ENCODE data around the gene RAB36. TPM values are rescaled to one million over a fixed set of nuclear protein-coding genes. Genes with fewer than 3 reads are reported as not detected.

Gene RAB36
- total RNA-seq, 2 experiments from 2014 or later: 0.27 to 0.31 TPM

DNA sequence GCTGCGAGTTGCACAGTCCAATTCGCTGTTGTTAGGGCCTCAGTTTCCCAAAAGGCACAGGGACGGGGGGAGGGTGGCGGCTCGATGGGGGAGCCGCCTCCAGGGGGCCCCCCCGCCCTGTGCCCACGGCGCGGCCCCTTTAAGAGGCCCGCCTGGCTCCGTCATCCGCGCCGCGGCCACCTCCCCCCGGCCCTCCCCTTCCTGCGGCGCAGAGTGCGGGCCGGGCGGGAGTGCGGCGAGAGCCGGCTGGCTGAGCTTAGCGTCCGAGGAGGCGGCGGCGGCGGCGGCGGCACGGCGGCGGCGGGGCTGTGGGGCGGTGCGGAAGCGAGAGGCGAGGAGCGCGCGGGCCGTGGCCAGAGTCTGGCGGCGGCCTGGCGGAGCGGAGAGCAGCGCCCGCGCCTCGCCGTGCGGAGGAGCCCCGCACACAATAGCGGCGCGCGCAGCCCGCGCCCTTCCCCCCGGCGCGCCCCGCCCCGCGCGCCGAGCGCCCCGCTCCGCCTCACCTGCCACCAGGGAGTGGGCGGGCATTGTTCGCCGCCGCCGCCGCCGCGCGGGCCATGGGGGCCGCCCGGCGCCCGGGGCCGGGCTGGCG lies 35.1 kb downstream of the RAB36 start, which contains the start of gene BCR:
Gene BCR (plus strand): TSS at position 209 of the 592 bp plus-strand sequence. CDS start 452 bp downstream, outside the sequence.
- Mint-ChIP-seq H3K4me3 (peak within 1 kb of the TSS; percentile 81), H3K36me3 (ENCODE audit: low read depth) (peaks cover 30% of the 10 kb centered on the region), H3K27ac (peak within 1 kb of the TSS; percentile 74), H3K27me3 (no peaks in the 10 kb centered on the region), H3K9me3 (peaks cover 15% of the 10 kb centered on the region), H3K4me1 (peaks cover 61% of the 10 kb centered on the region)
- DNase-seq: peak; percentile 59
- POLR2A ChIA-PET: interaction anchor here (0.9 kb wide), 1 partner anchor 98 kb away, joined by 4 read pairs; no protein-coding TSS in a partner anchor
- CTCF ChIA-PET: interaction anchor here (0.8 to 6.7 kb wide), 2 partner anchors 63 to 103 kb away, joined by 3 to 67 read pairs; no protein-coding TSS in a partner anchor

DNA sequence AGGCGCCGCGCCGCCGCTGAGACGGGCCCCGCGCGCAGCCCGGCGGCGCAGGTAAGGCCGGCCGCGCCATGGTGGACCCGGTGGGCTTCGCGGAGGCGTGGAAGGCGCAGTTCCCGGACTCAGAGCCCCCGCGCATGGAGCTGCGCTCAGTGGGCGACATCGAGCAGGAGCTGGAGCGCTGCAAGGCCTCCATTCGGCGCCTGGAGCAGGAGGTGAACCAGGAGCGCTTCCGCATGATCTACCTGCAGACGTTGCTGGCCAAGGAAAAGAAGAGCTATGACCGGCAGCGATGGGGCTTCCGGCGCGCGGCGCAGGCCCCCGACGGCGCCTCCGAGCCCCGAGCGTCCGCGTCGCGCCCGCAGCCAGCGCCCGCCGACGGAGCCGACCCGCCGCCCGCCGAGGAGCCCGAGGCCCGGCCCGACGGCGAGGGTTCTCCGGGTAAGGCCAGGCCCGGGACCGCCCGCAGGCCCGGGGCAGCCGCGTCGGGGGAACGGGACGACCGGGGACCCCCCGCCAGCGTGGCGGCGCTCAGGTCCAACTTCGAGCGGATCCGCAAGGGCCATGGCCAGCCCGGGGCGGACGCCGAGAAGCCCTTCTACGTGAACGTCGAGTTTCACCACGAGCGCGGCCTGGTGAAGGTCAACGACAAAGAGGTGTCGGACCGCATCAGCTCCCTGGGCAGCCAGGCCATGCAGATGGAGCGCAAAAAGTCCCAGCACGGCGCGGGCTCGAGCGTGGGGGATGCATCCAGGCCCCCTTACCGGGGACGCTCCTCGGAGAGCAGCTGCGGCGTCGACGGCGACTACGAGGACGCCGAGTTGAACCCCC lies 35.8 kb downstream of the RAB36 start:
- peaks cover 11% of the 10 kb centered on the region for H3K9me3 Mint-ChIP-seq
- no peaks in the 10 kb centered on the region for H3K27me3 Mint-ChIP-seq
- H3K4me1 Mint-ChIP-seq: peaks cover 60% of the 10 kb centered on the region
- ChIA-PET CTCF (interaction anchor here (1.4 to 6.7 kb wide), 2 partner anchors 102 to 109 kb away, joined by 3 to 67 read pairs; no protein-coding TSS in a partner anchor), POLR2A (interaction anchor here (0.9 kb wide), 1 partner anchor 98 kb away, joined by 4 read pairs; no protein-coding TSS in a partner anchor)
- H3K27ac Mint-ChIP-seq: peak overlapping the region; percentile 41
- peaks cover 30% of the 10 kb centered on the region for H3K36me3 Mint-ChIP-seq (ENCODE audit: low read depth)
- peak; percentile 31 for DNase-seq
- H3K4me3 Mint-ChIP-seq: peak overlapping the region; percentile 81

DNA sequence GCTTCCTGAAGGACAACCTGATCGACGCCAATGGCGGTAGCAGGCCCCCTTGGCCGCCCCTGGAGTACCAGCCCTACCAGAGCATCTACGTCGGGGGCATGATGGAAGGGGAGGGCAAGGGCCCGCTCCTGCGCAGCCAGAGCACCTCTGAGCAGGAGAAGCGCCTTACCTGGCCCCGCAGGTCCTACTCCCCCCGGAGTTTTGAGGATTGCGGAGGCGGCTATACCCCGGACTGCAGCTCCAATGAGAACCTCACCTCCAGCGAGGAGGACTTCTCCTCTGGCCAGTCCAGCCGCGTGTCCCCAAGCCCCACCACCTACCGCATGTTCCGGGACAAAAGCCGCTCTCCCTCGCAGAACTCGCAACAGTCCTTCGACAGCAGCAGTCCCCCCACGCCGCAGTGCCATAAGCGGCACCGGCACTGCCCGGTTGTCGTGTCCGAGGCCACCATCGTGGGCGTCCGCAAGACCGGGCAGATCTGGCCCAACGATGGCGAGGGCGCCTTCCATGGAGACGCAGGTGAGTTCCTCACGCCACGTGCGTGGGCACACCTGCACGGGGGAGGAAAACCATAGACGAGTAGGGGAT lies 36.5 kb downstream of the RAB36 start:
- DNase-seq: no peak
- Mint-ChIP-seq H3K9me3 (peaks cover 4% of the 10 kb centered on the region), H3K27ac (peak overlapping the region; percentile 65), H3K4me3 (peak overlapping the region; percentile 81), H3K27me3 (no peaks in the 10 kb centered on the region), H3K36me3 (ENCODE audit: low read depth) (peaks cover 36% of the 10 kb centered on the region), H3K4me1 (peaks cover 59% of the 10 kb centered on the region)
- ChIA-PET POLR2A (no interaction called here), CTCF (interaction anchor here (0.6 to 6.7 kb wide), 3 partner anchors 52 to 109 kb away, joined by 3 to 67 read pairs (median 3); no protein-coding TSS in a partner anchor)

DNA sequence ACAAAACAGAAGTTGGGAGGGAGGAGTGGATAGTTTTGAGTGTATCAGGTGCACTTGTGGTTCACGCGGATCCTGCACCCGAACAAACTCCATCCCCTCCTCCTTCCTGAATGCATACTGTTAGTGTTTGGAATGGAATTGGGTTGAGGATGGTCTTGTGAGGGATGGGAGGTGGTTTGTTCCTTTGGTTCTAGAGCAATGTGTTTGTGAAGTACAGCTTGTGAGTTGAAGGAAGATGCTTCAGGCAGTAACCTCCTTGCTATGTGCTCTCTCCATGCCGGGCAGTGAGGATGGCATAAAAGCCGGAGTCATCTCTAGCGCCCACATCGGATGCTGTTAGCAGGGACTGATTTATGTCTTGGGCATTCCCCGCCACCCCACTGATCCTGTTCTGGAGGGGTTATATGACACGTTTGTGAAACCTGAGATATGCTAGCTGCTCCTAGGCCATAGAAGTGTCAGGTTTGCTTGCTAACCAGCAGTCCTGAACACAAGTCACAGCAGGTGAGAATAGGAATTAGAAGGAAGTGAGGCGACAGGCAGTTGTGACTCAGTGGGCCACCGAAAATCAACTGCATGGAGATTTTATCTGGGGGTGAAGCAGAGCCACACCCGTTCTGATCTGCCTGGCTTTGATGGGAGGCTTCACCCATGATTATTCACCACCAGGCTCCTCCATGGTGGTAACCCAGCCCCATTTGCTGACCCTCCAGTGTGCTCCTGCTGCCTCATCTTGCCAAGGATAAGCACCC lies 37.2 kb downstream of the RAB36 start:
- H3K4me3 Mint-ChIP-seq: peak overlapping the region; percentile 81
- ChIA-PET POLR2A (no interaction called here), CTCF (interaction anchor here (0.6 to 1.4 kb wide), 2 partner anchors 52 to 108 kb away, joined by 3 read pairs; no protein-coding TSS in a partner anchor)
- peak; percentile 25 for DNase-seq
- peaks cover 55% of the 10 kb centered on the region for H3K4me1 Mint-ChIP-seq
- H3K36me3 Mint-ChIP-seq (ENCODE audit: low read depth): peaks cover 38% of the 10 kb centered on the region
- H3K9me3 Mint-ChIP-seq: no peaks in the 10 kb centered on the region
- H3K27ac Mint-ChIP-seq: peak overlapping the region; percentile 65
- no peaks in the 10 kb centered on the region for H3K27me3 Mint-ChIP-seq

DNA sequence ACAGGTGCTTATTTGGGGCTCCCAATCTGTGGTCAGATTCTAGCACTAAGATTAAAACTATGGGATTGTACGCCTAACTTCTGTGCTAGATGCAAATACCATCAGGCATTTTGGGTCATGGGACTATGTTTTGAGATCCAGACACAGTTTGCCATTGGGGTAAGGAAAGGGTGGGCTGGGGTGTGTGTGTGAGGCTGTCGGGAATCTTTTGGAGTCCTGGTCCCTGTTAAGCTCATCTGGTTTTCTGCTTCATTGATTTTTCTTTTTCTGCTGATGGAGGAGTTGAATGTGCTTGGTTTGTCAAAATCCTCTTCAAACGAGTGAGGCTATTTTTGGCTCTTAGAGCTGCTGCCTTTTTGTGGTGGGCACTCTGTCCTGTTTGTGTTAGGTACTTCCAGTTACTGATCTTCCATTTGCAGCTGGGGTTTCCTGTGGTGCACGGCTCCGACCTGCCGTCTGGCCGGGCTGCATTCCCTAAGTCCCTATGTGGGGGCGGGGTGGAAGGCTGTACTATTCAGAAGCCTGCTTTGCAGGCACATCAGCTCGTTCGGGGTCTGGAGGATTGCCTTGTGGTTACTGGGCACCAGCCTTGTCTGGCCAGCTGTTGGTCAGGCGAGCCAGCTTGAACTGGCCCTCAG lies 37.9 kb downstream of the RAB36 start:
- Mint-ChIP-seq H3K27me3 (no peaks in the 10 kb centered on the region), H3K4me1 (peaks cover 60% of the 10 kb centered on the region), H3K4me3 (peak overlapping the region; percentile 81), H3K27ac (peak overlapping the region; percentile 11), H3K9me3 (no peaks in the 10 kb centered on the region), H3K36me3 (ENCODE audit: low read depth) (peaks cover 38% of the 10 kb centered on the region)
- POLR2A ChIA-PET: no interaction called here
- CTCF ChIA-PET: interaction anchor here (0.6 to 1.7 kb wide), 3 partner anchors 83 to 102 kb away, joined by 3 to 8 read pairs (median 3); no protein-coding TSS in a partner anchor
- DNase-seq: no peak

DNA sequence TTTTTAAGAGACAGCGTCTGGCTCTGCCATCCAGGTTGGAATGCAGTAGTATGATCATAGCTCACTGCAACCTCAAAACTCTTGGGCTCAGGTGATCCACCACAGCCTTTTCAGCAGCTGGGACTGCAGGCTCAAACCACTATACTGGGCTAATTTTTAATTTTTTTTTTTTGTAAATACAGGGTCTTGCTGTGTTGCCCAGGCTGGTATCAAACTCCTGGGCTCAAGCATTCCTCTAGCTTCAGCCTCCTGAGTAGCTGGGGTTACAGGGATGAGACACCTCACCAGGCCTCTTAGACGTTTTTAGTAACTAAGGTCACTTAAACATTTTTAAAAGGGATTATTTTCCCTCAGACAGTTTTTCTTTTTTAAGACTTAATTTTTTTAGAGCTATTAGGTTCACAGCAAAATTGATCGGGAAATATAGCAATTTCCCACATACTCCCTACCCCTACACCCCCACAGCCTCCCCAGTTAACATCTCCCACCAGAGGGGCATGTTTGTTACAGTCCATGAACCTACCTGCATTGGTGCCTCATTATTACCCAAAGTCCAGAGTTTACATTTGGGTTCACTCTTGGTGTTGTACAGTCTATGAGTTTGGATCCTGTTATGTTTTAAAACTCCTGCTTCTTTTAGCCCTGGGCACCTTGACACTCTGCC lies 39.0 kb downstream of the RAB36 start:
- H3K4me3 Mint-ChIP-seq: peak overlapping the region; percentile 81
- peak overlapping the region; percentile 66 for H3K27ac Mint-ChIP-seq

DNA sequence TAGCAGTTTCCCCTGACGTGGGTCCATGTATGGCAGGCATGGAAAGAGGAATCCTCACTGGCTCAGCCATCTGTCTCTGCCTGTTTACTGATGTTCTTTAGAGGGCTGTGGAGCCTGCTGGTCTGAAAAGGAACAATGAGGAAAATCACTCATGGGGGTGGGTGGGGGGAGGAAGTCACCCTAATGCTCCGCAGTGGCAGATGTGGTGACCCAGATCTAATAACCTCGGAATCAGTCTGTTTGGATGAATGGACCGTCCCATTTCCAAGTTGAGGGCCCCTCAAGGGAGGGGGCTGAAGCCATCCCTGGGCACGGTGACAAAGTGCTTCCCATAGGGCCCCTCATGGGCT lies 39.5 kb downstream of the RAB36 start:
- POLR2A ChIA-PET: no interaction called here
- Mint-ChIP-seq H3K27me3 (no peaks in the 10 kb centered on the region), H3K27ac (peak overlapping the region; percentile 66), H3K4me1 (peaks cover 53% of the 10 kb centered on the region), H3K9me3 (no peaks in the 10 kb centered on the region), H3K4me3 (peak overlapping the region; percentile 27), H3K36me3 (ENCODE audit: low read depth) (peaks cover 41% of the 10 kb centered on the region)
- no peak for DNase-seq
- CTCF ChIA-PET: interaction anchor here (0.9 to 2.0 kb wide), 3 partner anchors 12 to 97 kb away, joined by 3 to 8 read pairs (median 6); no protein-coding TSS in a partner anchor

More for the DNA sequence above, 39.0 kb downstream of the RAB36 start:
- H3K9me3 Mint-ChIP-seq: no peaks in the 10 kb centered on the region
- DNase-seq: no peak
- ChIA-PET POLR2A (interaction anchor here (0.6 kb wide), 1 partner anchor 87 kb away, joined by 4 read pairs; no protein-coding TSS in a partner anchor), CTCF (interaction anchor here (0.9 to 1.7 kb wide), 3 partner anchors 13 to 101 kb away, joined by 3 to 8 read pairs (median 3); no protein-coding TSS in a partner anchor)
- H3K36me3 Mint-ChIP-seq (ENCODE audit: low read depth): peaks cover 40% of the 10 kb centered on the region
- no peaks in the 10 kb centered on the region for H3K27me3 Mint-ChIP-seq
- peaks cover 55% of the 10 kb centered on the region for H3K4me1 Mint-ChIP-seq

DNA sequence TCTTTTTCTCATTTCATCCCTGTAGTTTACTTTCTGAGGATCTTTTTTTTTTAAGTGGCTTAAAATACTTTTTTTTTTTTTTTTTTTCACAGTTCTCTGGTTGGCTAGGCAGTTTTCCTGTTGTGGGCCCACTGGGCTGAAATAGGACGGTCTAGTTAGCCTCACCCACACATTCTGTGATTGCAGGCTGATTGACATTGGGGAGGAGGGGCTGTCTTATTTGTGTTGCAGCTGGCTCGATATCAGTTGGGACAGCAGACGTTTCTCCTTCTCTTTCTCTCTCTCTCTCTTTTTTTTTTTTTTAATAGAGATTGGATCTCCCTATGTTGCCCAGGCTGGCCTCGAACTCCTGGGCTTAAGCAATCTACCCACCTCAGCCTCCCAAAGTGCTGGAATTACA lies 41.9 kb downstream of the RAB36 start:
- POLR2A ChIA-PET: interaction anchor here (0.7 kb wide), 1 partner anchor 32 kb away, joined by 3 read pairs; no protein-coding TSS in a partner anchor
- no peak overlapping the region for H3K4me3 Mint-ChIP-seq
- peaks cover 34% of the 10 kb centered on the region for H3K36me3 Mint-ChIP-seq (ENCODE audit: low read depth)
- peaks cover 44% of the 10 kb centered on the region for H3K4me1 Mint-ChIP-seq
- H3K27me3 Mint-ChIP-seq: no peaks in the 10 kb centered on the region
- DNase-seq: no peak
- no peaks in the 10 kb centered on the region for H3K9me3 Mint-ChIP-seq
- CTCF ChIA-PET: interaction anchor here (0.6 to 1.6 kb wide), 3 partner anchors 9 to 64 kb away, joined by 3 to 5 read pairs (median 4); no protein-coding TSS in a partner anchor
- H3K27ac Mint-ChIP-seq: no peak overlapping the region

DNA sequence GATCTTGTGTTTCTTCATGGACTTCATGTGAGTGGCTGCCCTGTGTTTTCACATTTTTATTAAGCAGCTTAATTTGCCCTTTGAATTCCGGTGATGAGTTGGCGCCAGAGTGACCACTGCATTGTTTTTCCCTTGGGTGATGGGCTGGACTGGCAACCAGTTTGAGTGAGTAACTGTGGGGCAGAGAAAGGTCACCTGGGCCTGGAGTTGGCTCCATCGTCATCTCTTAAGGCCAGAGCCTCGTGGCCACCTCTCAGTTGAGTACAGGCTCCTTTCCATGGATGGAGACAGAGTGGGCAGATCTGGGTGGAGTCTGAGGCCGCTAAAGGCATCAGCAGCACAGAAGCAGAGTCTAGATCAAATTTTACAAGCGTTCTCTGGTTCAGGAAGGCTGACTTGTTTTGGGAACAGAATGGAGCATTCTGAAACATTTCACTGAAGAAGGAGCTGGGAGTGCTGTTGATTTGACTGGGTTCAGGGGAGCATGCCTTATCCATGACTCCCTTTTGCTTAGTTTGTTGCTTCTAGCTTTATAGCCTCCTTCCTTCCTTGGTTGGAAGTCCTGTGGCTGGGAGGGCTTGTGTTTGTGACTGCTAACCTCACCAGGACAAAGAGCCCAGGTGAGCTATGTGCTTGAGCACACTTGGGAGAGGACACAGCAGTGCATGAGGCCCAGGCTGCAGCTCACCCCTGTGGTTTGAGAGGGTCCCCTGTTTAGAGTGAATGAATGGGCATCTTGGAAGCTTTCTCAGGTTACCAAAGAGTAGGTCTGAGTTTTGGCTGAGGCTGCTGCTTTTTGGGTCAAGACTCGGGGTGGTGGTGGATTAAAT lies 42.8 kb downstream of the RAB36 start:
- no peak overlapping the region for H3K4me3 Mint-ChIP-seq
- DNase-seq: no peak
- ChIA-PET POLR2A (no interaction called here), CTCF (interaction anchor here (0.6 kb wide), 1 partner anchor 1378 kb away, joined by 4 read pairs; no protein-coding TSS in a partner anchor)
- peaks cover 27% of the 10 kb centered on the region for H3K36me3 Mint-ChIP-seq (ENCODE audit: low read depth)
- H3K9me3 Mint-ChIP-seq: no peaks in the 10 kb centered on the region
- H3K27me3 Mint-ChIP-seq: no peaks in the 10 kb centered on the region
- peaks cover 35% of the 10 kb centered on the region for H3K4me1 Mint-ChIP-seq
- H3K27ac Mint-ChIP-seq: no peak overlapping the region

DNA sequence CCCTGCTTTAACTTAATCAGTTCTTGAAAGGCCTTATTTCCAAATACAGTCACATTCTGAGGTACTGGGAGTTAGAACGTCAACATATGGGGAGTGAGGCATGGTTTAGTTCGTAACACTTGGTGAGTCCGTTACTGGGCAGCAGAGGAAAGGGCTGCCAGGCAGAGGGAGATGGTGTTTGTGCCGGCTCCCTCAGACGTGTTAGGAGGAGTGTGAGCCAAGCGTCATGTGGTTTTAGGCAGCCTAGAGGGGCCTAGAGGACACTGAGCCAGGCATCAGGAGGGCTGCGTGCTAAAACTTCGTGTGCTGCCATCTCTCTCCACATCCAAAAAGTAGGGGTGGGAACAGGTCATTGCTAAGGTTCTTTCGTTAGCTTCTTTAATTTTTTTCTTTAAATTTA lies 45.2 kb downstream of the RAB36 start:
- Mint-ChIP-seq H3K4me3 (no peak overlapping the region), H3K4me1 (peaks cover 21% of the 10 kb centered on the region), H3K9me3 (no peaks in the 10 kb centered on the region), H3K36me3 (ENCODE audit: low read depth) (peaks cover 18% of the 10 kb centered on the region), H3K27me3 (no peaks in the 10 kb centered on the region), H3K27ac (no peak overlapping the region)
- no peak for DNase-seq
- POLR2A ChIA-PET: no interaction called here
- CTCF ChIA-PET: interaction anchor here (1.5 kb wide), 1 partner anchor 92 kb away, joined by 4 read pairs; no protein-coding TSS in a partner anchor
